Body of pancreas (tissue), 4 donors: ENCODE data around the gene ANO3. TPM values are rescaled to one million over a fixed set of nuclear protein-coding genes. Genes with fewer than 3 reads are reported as not detected.

Experiments used
- ATAC-seq: fragments of 150-250 bp; one replicate; pipeline ENCODE4 v1.9.1; 2016
- DNase-seq, 4 donors: peaks; one replicate each; pipeline ENCODE4 v3.0.0-alpha.2; 2019
- H3K27ac ChIP-seq, 4 donors: fragments of 200-600 bp; sonication (generic); 1 replicate in 3 of 4; 2 replicates in 1 of 4; pipeline versions ENCODE4 v1.5.1 to v1.6.1; 2016 to 2019; ENCODE audit warnings: mild to moderate bottlenecking in 1 of 4, mixed read lengths in 1 of 4, moderate library complexity in 1 of 4
- H3K27me3 ChIP-seq, 2 donors: fragments of 200-600 bp; sonication (generic); one replicate each; pipeline ENCODE4 v1.6.0; 2016; ENCODE audit warnings: mild to moderate bottlenecking in 1 of 2
- H3K36me3 ChIP-seq, 2 donors: fragments of 200-600 bp; sonication (generic); replicated peaks in 1 of 2; 2 replicates each; pipeline ENCODE4 v1.5.1; 2016; ENCODE audit warnings: low read depth in 2 of 2; ENCODE audit not compliant: insufficient read depth in 1 of 2
- H3K4me1 ChIP-seq: fragments of 200-600 bp; sonication (generic); one replicate; pipeline ENCODE4 v1.6.0; 2016
- H3K4me3 ChIP-seq, 2 donors: fragments of 200-600 bp; sonication (generic); 1 replicate in 1 of 2; 2 replicates in 1 of 2; pipeline ENCODE4 v1.5.1; 2016 to 2019
- H3K9me3 ChIP-seq, 3 donors: fragments of 200-600 bp; sonication (generic); 1 replicate in 2 of 3; 2 replicates in 1 of 3; pipeline ENCODE4 v1.5.1; 2016
- POLR2A ChIP-seq, 3 donors: fragments of 450-650 bp; IDR thresholded peaks; one replicate each; pipeline ENCODE4 v1.6.1; 2016; ENCODE audit warnings: antibody characterized with exemption in 3 of 3, mild to moderate bottlenecking in 2 of 3
- WGBS, 2 donors: methylation state at CpG; one replicate each; pipeline ENCODE4 v1.1.5; 2017; 5-methylcytosine and 5-hydroxymethylcytosine counted together
- intact Hi-C: fragments of 100-400 bp; cut with DNase I; formaldehyde crosslinking; loops from one replicate; pipeline ENCODE4 v1.15.1; 2023
- total RNA-seq, 2 donors: library from RNA; depleted of rRNA; stranded (reverse); fragments of >200 nt; gene quantifications; one replicate each; pipeline ENCODE4 v1.1.0, GENCODE V29; 2016
- TF ChIP-seq, protein P1 (sequence below), 7 experiments: fragments of 450-650 bp in 4 of 7; fragments of 200-600 bp in 3 of 7; sonication (generic) in 3 of 7; IDR thresholded peaks; one replicate each; pipeline ENCODE4 v1.5.1; 2016 to 2019; ENCODE audit warnings: antibody characterized with exemption in 7 of 7

The ANO3 gene
- total RNA-seq, 2 donors from 2014 or later = 0.52 to 5.3 TPM

DNA sequence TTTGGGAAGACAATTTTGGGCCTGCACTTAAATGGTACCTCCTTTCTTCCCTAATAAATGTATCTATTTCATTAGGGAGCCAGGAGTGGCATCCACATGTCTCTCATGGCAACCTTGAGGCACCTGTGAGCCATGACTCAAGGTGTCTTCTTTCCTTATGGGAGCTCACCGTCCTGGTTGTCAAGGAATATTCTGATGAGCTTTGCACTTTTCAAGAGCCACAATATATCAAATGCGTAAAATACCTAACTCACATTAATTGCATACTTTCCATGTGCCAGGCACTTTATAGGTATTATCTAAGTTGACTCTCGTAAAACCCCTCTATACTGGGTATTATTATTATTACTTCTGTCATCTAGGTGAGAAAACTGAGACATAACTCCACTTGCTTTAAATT lies 207.6 kb downstream of the ANO3 start:
- no peaks in the 10 kb centered on the region for H3K4me1 ChIP-seq
- 74 to 79% methylated on average over 3 of the region's 3 CpGs for WGBS, 2 donors
- H3K27ac ChIP-seq = no peak overlapping the region
- H3K4me3 ChIP-seq = no peak overlapping the region
- intact Hi-C loops = no loop called here
- ATAC-seq (no peak), DNase-seq (no peak)
- TF ChIP-seq, protein P1, sequence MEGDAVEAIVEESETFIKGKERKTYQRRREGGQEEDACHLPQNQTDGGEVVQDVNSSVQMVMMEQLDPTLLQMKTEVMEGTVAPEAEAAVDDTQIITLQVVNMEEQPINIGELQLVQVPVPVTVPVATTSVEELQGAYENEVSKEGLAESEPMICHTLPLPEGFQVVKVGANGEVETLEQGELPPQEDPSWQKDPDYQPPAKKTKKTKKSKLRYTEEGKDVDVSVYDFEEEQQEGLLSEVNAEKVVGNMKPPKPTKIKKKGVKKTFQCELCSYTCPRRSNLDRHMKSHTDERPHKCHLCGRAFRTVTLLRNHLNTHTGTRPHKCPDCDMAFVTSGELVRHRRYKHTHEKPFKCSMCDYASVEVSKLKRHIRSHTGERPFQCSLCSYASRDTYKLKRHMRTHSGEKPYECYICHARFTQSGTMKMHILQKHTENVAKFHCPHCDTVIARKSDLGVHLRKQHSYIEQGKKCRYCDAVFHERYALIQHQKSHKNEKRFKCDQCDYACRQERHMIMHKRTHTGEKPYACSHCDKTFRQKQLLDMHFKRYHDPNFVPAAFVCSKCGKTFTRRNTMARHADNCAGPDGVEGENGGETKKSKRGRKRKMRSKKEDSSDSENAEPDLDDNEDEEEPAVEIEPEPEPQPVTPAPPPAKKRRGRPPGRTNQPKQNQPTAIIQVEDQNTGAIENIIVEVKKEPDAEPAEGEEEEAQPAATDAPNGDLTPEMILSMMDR (IDR thresholded peaks at IDR 0.05) = no peak
- no peak for TF ChIP-seq POLR2A (IDR thresholded peaks at IDR 0.05)
- no peaks in the 10 kb centered on the region for H3K27me3 ChIP-seq
- H3K36me3 ChIP-seq = no peaks in the 10 kb centered on the region
- H3K9me3 ChIP-seq = no peaks in the 10 kb centered on the region

- H3K4me3 ChIP-seq = no peak overlapping the region
- H3K27me3 ChIP-seq = no peaks in the 10 kb centered on the region
- 88% methylated on average over 2 of the region's 2 CpGs for WGBS, 2 donors
- no peak for DNase-seq
- no peaks in the 10 kb centered on the region for H3K36me3 ChIP-seq
- no peaks in the 10 kb centered on the region for H3K9me3 ChIP-seq
- H3K27ac ChIP-seq = no peak overlapping the region
- TF ChIP-seq POLR2A (IDR thresholded peaks at IDR 0.05) = no peak
- TF ChIP-seq, protein P1 (IDR thresholded peaks at IDR 0.05) = no peak
- intact Hi-C loops = no loop called here
- no peaks in the 10 kb centered on the region for H3K4me1 ChIP-seq
- no peak for ATAC-seq
Measured at GRCh38 chr11:26541870-26542269, 209.9 kb downstream of the ANO3 start.

GRCh38 chr11:26549176-26549575 lies 217.2 kb downstream of the ANO3 start:
- TF ChIP-seq, protein P1 (IDR thresholded peaks at IDR 0.05) = no peak
- TF ChIP-seq POLR2A (IDR thresholded peaks at IDR 0.05) = no peak
- intact Hi-C loops = no loop called here
- DNase-seq = no peak
- Histone ChIP-seq H3K9me3 (no peaks in the 10 kb centered on the region), H3K36me3 (no peaks in the 10 kb centered on the region), H3K27me3 (no peaks in the 10 kb centered on the region), H3K4me1 (no peaks in the 10 kb centered on the region), H3K27ac (no peak overlapping the region), H3K4me3 (no peak overlapping the region)
- WGBS, 2 donors = 40 to 51% methylated on average over 2 of the region's 2 CpGs
- ATAC-seq = no peak

DNA sequence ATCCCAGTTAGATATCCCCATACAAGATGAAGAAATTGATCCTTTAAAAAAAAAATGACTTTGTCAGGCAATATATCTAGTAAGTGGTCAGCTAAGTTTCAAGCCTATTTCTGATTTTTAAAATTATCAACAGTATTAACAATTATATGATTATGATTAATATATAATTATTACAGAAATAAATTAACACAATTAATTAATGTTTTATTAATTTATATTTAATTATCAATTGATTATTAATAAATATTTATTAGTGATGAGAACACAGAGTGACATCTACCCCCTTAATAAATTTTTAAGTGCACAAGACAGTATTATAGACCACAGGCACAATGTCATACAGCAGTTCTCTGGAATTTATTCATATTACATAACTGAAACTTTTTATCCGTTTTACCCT lies 218.1 kb downstream of the ANO3 start:
- Histone ChIP-seq H3K4me3 (no peak overlapping the region), H3K9me3 (no peaks in the 10 kb centered on the region), H3K36me3 (no peaks in the 10 kb centered on the region), H3K27ac (no peak overlapping the region), H3K27me3 (no peaks in the 10 kb centered on the region), H3K4me1 (no peaks in the 10 kb centered on the region)
- DNase-seq (no peak), ATAC-seq (no peak)
- intact Hi-C loops = no loop called here
- no peak for TF ChIP-seq POLR2A (IDR thresholded peaks at IDR 0.05)
- TF ChIP-seq, protein P1 (IDR thresholded peaks at IDR 0.05) = no peak
- WGBS, 2 donors = 25 to 58% methylated on average over 1 of the region's 1 CpG

GRCh38 chr11:26551186-26551801 lies 219.4 kb downstream of the ANO3 start:
- intact Hi-C loops = no loop called here
- Histone ChIP-seq H3K36me3 (no peaks in the 10 kb centered on the region), H3K27me3 (no peaks in the 10 kb centered on the region), H3K9me3 (no peaks in the 10 kb centered on the region), H3K27ac (no peak overlapping the region), H3K4me1 (no peaks in the 10 kb centered on the region), H3K4me3 (no peak overlapping the region)
- DNase-seq (no peak), ATAC-seq (no peak)
- TF ChIP-seq, protein P1 (IDR thresholded peaks at IDR 0.05) = peak in 6 of 7 experiments; percentile 15 to 34 (median 29)
- no peak for TF ChIP-seq POLR2A (IDR thresholded peaks at IDR 0.05)
- 14 to 38% methylated on average over 1 of the region's 1 CpG for WGBS, 2 donors
